GM11168 (cell line): ENCODE measurements around the gene SH3RF2.
"Not testable (repeated sequence)": the region's sequence is repeated elsewhere in the genome, so short reads cannot be mapped to it uniquely, and the experiment has no call there.

Source experiments
- in situ Hi-C: fragments of 300-500 bp; cut with MboI; formaldehyde crosslinking; loops from one replicate; pipeline ENCODE4 v1.12.0; 2022; ENCODE audit warnings: low sequenced_read_pairs; ENCODE audit not compliant: unreplicated experiment

The SH3RF2 gene

GRCh38 chr5:145975361-145976066, 39.1 kb downstream of the SH3RF2 start:
- in situ Hi-C loops: no loop called here

- in situ Hi-C loops: no loop called here
Observed at GRCh38 chr5:145976431-145977155, 40.2 kb downstream of the SH3RF2 start.

GRCh38 chr5:145978171-145978570, 41.8 kb downstream of the SH3RF2 start:
- in situ Hi-C loops: no loop called here

GRCh38 chr5:145978708-145979107, 42.3 kb downstream of the SH3RF2 start:
- in situ Hi-C loops: no loop called here

GRCh38 chr5:145979270-145980223, 43.2 kb downstream of the SH3RF2 start:
- in situ Hi-C loops: no loop called here

GRCh38 chr5:145980259-145980658, 43.9 kb downstream of the SH3RF2 start:
- in situ Hi-C loops: no loop called here

- in situ Hi-C loops: no loop called here
Observed at GRCh38 chr5:145980718-145981117, 44.3 kb downstream of the SH3RF2 start.

DNA sequence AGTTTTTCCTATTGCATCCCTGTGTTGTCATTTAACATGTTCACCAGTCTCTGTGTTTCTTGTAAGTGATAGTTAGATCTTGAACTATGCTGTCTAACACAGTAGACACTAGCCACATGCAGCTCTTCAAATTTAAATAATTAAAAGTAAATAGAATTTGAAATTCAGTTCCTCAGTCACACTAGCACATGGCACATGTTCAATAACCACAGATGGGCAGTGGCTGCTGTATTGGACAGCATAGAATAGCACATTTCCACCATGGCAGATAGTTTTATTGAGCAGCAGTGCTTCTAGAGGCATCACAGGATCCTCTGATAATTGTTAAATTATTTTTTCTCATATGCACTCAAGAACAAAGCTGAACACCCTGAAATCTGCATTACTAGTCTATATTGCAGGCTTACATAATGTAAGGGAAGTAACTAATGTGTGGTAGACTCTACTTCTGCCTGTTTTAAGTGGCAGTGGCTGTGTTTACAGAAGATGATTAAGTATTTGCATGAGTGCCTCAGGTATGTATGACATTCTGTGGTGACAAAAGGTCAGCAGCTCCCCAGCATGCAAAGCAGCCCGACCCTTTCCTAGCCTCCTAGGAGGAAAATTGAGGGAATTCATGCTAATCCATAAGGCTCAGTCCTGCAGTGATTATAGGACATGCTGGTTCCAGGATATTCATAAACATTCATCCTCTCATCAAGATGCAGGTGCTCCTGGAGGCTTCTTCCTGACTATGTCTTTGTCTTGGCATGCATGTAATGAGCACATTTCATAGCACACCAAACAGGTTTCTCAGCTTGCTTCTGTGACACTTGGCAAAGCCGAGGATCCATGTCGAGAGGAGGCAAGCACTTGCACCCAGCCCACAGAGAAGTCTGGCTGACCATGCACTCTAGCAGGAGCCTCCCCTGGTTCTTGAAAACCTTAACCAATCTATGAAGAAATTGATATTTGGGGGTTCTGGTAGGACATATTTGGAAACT, 45.5 kb downstream of the SH3RF2 start:
- in situ Hi-C loops: no loop called here

DNA sequence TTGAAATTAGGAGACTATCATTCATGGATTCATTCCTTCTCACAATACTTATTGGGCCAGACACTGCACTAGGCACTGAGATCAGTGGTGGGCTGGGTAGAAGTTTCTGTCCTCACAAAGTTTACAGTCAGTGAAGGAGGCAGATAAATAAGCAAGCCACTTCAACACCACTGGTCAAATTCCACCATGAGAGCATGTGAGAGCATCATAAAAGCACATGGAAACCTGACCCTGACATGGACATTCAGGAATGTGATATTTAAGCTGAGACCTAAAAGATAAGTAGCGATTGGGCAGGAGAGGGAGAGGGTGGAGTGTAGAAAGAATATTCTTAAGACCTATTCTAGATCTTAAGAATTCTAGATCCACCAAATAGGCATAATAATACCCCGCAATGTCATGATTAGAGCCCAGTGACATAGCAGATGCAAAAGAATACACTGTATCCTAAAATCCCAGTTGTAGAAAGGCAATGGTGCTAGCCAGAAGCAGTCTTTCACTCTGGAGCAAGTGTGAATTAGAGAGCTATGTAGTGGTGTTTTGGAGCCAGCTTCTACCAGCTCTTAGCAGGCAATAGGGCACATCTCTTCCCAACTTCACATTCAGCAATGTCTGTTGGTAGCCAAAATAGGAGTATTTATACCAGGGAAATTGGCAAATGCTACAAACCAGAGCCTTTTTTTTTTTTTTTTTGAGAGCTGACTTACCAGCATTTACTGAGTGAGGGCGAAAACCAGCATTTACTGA, 46.4 kb downstream of the SH3RF2 start:
- in situ Hi-C loops: no loop called here

DNA sequence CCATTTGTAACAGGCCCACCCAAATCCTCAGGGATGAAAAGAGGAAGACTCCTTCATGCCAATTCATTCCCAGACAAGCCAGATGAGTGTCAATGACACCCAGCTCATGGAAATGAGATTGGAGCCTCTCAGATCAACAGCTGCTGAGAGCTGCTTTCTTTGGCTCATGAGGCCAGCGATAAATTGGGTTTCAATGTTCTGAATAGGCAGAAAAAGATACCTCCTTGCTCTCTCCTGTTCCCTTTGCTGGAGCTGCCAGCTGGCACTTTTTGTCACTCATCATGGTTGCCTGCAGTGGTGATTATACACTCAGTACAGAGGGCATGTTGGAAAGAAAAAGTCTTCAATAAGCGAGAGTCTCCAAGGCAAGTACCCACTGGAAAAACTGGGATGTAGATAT, 47.1 kb downstream of the SH3RF2 start:
- in situ Hi-C loops: no loop called here

GRCh38 chr5:145984072-145984471, 47.7 kb downstream of the SH3RF2 start:
- in situ Hi-C loops: no loop called here

- in situ Hi-C loops: no loop called here
Observed at GRCh38 chr5:145987856-145988255, 51.5 kb downstream of the SH3RF2 start.

DNA sequence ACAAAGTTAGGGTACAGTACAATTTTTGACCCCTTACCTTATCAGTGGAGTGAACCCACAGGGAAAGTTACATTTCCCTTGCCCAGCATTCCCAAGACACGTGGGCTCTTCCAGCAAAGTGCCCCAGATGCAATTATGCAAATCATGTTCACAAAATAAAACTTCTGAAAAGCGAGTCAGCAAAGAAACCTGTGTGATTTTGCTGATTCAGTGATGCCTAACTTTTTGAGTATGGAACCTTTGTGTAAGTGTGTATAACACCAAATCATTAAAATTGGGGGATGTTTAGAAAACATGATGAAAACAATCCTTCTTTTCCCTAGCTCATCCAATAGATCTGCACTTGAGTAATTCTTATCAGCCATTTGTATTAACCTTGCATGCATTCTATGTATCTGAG, 52.6 kb downstream of the SH3RF2 start:
- in situ Hi-C loops: no loop called here

- in situ Hi-C loops: no loop called here
Observed at GRCh38 chr5:145989428-145989827, 53.0 kb downstream of the SH3RF2 start.

- in situ Hi-C loops: no loop called here
Observed at GRCh38 chr5:145990170-145990569, 53.8 kb downstream of the SH3RF2 start.

DNA sequence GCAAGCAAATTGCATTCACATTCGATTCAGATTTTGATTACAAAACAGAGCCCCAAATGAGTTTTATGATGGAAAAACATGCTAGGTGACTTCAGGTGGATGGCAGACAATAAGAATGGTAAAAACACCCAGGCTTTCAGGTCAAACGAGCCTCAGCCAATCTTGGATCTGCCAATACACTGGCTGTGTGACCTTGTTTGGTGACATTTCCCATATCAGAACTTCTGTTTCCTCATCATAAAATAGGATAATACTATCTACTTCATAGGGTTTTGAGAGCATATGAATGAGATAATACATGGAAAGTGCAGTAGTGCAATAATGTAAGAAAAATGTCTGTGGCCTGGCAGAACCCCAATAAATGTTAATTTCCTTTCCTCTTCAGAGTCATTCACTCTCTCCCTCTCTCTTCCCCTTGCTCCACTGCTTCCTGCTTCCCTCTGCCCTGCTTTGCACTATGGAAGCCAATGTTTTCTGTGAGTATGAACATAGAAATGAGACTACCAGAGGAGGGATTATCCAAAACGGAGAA, 54.7 kb downstream of the SH3RF2 start:
- in situ Hi-C loops: no loop called here

DNA sequence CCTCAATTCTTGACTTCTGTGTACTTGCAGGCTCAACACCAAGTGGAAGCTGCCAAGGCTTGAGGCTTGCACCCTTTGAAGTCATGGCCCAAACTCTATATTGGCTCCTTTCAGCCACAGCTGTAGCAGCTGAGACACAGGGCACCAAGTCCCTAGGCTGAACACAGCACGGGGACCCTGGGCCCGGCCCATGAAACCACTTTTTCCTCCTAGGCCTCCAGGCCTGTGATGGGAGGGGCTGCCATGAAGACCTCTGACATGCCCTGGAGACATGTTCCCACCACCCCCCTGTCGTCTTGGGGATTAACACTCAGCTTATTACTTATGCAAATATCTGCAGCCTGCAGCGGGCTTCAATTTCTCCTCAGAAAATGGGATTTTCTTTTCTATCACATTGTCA, 57.2 kb downstream of the SH3RF2 start:
- in situ Hi-C loops: not testable (repeated sequence)

GRCh38 chr5:145996135-145996534, 59.8 kb downstream of the SH3RF2 start:
- in situ Hi-C loops: no loop called here

- in situ Hi-C loops: no loop called here
Observed at GRCh38 chr5:145999208-145999607, 62.8 kb downstream of the SH3RF2 start.
